NT2/D1 (cell line): Measurements from ENCODE around the gene ADD2.

Experiments used
- SUZ12 ChIP-seq: IDR thresholded peaks from 2 replicates; pipeline ENCODE4 v1.6.1; 2011; ENCODE audit not compliant: insufficient read length, insufficient read depth; ENCODE audit errors: extremely low read depth
- YY1 ChIP-seq: IDR thresholded peaks from 2 replicates; pipeline ENCODE4 v1.6.1; 2011; ENCODE audit not compliant: insufficient read length, insufficient read depth
- ZNF274 ChIP-seq: IDR thresholded peaks from 2 replicates; pipeline ENCODE4 v1.6.1; 2011; ENCODE audit warnings: mild to moderate bottlenecking, low read depth, low read length

GRCh38 chr2:70766357-70767078, 1.5 kb downstream of the ADD2 start:
- TF ChIP-seq YY1 = no peak
- no peak for TF ChIP-seq ZNF274
- no peak for TF ChIP-seq SUZ12
